Urothelium cell line (cell line): ENCODE results near the gene SLC39A3.

Source experiments
- DNase-seq: peaks from one replicate; pipeline ENCODE4 v3.0.0; 2011; ENCODE audit warnings: low spot score, mixed read lengths
- FAIRE-seq: peaks from 2 replicates; lab custom pipeline; 2011; peaks lifted over from hg19 to GRCh38; lab: Jason Lieb, UNC

SLC39A3 gene

DNA sequence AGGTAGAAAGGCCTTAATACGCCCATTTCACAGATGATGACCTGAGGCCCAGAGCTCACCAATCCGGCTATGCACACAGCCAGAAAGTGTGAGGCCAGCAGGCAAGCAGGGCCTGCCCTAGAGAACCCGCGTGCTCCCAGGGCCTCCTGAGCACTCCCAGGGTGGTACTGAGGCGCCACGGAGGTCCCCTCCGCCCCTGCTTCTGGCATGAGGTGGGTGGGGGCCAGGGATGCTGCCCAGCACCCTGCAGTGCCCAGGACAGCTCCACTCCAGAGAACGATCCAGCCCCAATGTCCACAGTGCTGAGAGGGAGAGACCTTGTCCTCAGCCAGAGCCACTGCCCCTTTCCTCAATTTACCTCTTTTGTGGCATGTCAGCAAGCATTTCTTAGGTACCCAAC, 29.4 kb upstream of the SLC39A3 start:
- FAIRE-seq (no peak), DNase-seq (no peak)

DNA sequence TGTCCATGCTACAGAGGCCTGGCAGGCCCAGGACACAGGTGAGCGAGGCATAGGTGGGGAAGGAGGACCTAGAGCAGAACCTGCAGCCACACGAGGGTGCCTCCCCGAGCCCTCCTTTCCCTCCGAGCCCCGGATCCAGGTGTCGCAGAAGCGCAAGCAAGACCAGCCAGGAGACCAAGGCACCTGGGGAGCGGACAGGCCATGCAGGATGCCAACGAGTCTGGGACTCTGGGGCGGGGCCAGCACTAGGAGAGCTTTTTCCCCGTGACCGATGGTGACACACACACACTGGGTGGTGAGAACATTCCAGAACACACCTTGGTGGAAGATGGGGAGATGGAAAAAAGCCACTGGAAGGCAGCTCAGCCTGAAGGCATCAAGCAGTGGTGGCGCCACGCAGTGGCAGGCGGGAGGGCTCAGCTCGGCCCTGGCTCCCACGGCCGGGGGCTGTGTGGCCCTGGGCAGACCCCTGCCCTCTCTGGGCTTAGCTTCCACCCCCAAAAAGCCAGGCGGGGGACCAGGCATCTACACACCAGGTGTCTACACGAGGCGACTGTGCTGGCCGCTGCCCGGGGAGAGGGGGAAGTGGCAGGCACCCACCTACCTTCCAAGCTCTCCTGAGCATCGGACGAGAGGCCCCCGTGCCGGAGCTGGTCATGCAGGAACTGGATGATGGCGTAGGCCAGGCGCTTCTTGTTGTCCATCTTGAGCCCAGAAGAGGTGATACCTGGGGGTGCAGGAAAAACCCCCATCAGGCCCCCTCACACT, 28.7 kb upstream of the SLC39A3 start:
- FAIRE-seq (no peak), DNase-seq (no peak)

DNA sequence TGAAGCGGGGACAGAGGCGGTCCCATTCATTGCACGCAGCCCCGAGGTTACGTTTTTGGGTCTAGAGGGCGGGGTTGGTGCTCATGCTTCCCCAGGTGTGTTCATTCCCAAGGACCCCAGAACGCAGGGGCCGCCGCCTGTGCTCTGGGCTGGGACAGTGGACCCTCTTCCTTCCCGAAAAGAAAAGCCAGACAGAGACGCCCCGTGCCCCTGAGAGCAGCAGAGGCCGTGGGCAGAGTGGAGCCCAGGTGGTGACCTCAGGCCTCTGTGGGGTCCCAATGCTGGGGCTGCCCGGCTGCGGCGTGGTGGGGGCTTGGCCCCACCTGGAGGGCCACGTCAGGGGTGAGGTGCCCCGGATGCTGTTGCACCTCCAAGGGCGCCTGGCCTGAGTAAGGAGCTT, 27.9 kb upstream of the SLC39A3 start:
- FAIRE-seq (no peak), DNase-seq (no peak)

DNA sequence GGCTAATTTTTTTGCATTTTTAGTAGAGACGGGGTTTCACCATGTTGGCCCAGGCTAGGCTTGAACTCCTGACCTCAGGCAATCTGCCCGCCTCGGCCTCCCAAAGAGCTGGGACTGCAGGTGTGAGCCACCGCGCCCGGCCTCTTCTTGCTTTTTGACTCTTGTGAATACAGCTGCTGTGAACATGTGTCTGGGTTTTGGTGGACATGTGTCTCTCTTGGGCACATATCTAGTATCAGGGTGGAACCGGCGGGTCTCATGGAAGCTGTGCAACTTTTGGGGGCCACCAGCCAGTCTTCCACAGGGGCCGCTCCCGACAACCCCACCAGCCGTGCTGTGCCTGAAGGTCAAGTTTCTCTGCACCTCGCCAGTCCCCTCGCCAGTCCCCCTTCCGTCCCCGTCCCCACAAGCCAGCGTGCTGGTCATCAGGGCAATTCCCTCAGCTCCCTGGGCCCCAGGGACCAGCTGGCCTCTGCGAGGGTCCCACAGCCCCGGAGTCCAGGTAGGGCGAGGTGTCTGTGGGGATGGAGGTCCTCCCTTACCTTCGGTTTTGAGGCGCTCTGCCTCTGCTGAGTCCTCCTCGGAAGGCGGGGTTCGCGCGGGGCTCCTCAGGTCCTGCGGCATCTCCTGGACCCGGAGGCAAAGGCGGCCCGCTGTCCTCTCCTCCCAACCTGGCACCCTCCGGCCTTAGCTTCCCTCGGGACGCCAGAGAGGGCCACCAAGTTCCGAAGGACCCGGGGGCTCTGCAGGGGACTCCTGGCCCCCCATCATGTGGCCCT, 27.0 kb upstream of the SLC39A3 start:
- DNase-seq, result no peak
- no peak for FAIRE-seq

DNA sequence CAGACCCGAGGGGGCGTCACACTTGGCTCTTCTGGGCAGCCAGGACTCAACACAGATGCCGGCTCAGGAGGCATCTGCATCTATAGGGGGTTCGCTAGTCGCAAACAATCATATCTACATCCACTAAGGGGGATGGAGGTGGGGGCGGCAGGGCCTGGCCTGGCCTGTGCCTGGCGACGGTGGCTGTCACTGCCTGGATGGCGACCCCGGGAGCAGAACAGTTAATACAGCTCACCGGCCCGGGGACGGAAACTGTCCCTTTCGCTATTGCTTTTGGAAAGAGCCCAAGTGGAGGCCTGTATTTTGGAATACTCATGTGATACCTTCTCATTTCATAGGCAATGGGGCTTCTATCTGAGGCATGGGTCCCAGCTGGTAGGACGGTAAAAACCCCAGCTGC, 25.6 kb upstream of the SLC39A3 start:
- FAIRE-seq (no peak), DNase-seq (no peak)

DNA sequence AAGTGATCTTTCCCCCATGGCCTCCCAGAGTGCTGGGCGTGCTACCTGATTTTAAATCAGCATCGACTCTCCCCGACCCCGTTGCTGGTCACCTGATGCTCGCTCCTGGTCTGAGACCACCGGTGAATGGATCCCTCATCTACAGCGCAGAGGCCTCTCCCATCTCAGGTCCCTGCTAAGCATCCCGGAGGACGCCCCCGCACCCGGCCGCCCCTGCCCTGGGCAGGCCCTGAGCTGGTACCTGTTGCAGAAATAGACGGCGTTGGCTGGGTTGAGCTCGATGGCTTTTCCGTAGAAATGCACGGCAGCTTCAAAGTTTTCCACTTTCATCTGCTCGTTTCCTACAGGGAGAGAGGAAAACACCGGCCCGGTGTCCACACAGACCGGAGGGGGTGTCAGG, 25.1 kb upstream of the SLC39A3 start:
- DNase-seq, result no peak
- no peak for FAIRE-seq

DNA sequence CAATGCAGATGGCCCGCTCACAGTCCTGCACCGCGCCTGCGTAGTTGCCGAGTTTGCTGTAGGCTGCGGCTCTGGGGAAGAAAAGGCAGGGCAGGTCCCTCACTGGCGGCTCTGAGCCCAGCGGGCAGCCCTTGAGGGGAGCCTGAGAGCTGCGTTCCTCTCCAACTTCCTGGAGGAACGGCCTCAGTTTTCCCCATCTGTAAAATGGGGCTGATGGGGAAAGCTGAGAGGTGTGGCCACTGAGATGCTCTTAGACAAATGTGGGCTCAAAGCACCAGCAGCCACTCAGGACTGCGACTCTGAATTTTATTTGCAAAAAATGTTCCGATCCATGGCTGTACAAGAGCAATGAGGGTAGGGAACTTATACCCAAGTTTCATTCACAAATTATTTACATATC, 23.9 kb upstream of the SLC39A3 start:
- FAIRE-seq, result no peak
- no peak for DNase-seq

DNA sequence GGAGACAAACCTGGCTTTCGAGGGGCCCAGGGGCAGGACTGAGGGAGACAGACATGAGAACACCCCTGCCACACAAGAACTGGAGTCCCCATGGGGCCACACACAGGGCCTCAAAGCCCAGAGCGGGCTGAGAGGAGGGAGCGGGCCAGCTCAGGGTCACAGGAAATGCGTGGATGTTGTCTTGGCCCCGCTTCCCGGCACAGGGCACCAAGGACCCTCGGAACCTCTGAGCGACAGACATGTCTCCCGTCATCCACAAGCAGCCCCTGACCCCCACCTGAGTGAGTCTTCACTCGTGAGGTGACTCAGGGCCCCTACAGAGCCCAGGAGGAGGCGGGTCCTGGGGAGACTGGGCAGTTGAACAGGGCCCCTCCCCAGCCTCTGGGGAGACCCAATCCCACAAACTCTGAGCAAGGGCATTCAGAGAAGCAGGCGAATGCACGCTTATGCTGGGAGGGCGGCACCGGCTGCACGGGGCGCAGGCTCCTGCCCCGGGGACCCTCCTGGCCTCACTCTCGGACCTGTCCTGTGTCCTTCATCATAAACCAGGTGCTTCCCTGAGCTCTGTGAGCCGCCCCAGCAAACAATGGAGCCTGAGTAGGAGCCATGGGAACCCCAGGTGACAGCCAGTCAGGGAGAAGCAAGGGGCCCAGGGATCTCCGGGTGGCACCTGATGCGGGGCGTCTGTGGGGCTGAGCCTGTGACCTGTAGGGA, 23.1 kb upstream of the SLC39A3 start:
- DNase-seq (no peak), FAIRE-seq (no peak)

DNA sequence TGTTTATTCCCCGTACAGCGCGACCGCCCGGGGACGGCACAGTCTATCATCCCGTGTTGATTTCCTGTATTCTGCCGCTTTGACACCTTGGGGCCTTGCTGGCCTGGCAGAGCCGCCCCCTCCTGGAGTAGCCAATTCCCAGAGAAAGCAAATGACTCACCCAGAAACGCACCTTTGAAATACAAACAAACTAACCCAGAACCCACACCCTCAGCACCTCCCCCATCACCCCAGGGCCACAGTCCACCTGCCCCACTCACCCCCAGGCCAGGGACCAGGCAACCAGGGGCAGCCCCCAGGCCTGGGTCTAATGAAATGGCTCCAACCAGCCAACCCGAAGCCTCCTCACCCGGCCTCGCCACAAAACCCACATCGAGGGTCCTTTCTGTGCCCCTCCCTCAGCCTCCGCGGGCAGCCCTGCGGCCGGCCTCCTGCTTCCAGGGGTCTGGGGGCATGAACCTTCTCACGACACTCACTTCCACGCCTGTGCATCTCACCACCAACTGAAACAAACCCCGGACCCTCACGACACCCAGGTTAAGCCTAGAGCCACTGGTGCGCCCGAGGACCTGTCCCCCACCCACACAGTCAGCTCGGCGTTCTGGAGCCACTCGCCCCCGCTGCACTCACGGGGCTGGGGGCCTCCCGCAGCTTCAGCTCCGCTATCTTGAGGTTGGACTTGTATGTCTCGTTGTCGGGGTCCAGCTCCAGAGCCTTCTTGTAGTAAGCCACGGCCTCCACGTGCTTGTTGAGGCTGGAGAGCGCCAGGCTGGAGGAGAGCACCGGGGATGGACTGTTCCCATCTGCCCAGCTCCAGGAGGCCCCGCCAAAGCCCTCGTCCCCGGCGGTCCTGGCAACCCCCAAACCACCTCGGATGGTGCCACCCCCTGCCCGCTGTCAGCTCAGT, 22.3 kb upstream of the SLC39A3 start:
- no peak for FAIRE-seq

DNA sequence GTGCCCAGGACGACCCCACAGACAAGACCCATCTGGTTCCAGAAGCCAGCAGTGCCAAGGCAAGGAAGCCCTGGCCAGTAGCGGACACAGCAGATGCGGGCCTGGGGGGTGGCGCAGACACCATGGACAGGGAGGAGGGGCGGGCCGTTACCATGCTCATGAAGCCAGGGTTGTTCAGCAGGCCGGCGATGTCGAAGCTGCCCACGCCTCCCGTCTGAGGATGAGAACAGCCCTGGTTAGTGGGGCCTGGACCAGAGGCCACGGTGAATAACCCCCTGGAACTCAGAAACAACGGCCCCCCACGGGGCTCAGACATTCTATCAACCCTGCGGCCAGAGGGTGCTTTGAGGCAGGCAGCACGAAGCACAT, 21.5 kb upstream of the SLC39A3 start:
- no peak for FAIRE-seq
- no peak for DNase-seq

More for the DNA sequence above, 22.3 kb upstream of the SLC39A3 start:
- no peak for DNase-seq

DNA sequence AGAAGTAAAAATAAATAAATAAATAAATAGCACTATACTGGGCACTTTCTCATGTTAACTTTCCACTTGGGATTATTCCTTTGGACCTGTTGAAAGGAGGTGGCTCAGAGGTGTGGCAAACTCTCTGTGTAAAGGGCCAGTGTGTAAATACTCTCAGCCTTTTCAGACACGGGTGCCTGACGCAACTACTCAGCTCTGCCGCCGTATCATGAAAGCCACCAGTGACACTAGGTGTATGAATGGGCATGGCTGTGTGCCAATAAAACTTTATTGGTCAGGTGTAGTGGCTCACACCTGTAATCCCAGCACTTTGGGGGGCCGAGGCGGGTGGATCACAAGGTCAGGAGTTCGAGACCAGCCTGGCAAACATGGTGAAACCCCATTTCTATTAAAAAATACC, 20.1 kb upstream of the SLC39A3 start:
- DNase-seq (no peak), FAIRE-seq (no peak)

DNA sequence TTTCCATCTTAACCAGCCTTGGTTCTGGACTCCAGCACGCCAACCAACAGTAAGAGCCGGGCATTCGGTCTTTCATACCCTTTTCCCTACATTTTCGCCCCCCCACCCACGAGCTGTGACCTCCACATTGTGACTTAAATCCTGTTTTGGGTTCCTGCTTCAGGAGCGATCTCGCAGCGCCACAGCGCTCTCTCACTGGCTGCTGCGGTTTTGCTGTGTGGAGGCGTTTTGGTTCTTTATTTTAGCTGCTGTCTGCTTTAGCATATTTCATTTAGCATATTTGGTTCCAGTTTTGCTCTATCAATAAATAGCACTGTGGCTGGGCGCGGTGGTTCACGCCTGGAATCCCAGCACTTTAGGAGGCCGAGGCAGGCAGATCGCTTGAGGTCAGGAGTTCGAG, 19.5 kb upstream of the SLC39A3 start:
- no peak for FAIRE-seq
- DNase-seq, result no peak

DNA sequence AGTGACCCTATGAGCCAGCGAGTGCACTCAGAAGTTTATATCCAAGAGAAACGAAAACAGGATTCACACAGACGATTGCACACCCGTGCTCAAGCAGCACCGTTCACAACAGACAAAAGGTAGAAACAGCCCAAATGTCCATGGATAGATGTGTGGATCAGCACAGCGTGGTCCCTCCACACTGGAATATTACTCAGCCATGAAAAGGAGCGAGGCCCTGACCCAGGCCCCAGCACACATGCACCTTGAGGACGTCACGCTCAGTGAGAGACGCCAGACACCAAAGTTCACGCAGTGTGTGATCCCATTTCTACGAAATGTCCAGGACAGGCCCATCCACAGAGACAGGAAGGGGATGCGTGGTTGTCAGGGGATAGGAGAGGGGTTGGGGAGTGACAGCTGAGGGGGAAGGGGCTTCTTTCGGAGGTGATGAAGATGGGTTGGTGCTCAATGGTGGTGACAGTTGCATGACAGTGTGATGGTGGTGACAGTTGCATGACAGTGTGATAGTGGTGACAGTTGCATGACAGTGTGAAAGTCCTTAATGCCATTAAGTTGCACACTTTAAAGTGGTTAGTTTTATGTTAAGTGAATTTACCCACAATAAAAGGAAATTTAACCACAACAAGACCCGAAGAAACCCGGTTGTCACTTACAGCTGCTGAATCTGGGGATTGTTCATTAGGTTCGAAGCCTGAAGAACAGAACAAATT, 18.9 kb upstream of the SLC39A3 start:
- FAIRE-seq, result no peak

DNA sequence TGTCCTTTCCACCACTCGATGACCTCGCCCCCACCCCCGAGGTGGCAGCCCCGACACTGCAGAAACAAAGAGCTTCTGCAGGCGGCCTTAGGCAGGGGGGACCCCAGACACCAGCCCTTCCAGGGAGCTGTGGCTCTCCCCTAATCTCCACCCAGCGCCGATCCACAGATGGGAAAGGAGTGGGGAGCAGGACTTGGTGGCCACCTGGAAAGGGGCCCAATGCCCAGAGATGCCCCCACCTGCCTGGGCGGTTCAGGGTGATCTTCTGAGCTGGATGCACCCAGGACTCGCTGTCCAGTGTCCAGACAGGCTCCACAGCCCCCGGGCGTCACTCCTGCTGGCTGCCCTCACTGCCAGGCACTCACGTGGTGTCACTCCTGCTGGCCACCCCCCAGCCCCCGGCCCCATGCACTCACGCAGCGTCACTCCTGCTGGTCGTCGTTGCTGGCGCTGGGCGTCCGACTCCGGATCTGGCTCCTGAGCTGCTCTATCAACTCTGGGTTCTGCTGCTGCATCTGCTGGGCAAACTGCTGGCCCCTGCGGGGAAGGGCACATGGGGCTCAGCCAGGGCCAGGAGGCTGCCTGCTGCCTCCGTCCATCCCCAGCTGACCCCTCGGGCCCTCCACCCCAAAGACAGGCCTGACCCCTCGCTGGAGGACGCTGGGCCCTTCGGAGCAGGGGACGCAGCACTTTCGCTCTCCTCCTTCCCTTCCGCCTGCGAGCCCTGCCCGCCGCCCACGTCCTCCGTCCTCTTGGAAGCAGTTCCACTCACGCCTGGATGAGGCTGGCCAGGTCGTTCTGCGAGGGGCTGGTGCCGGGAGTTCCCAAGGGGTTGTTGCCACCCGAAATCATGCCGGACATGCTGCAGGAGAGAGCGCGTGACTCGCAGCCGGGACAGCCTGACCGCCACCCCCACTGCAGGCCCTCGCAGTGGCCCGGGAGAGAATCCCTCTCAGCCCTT, 17.4 kb upstream of the SLC39A3 start:
- FAIRE-seq (no peak), DNase-seq (no peak)

More for the DNA sequence above, 18.9 kb upstream of the SLC39A3 start:
- DNase-seq, result no peak

DNA sequence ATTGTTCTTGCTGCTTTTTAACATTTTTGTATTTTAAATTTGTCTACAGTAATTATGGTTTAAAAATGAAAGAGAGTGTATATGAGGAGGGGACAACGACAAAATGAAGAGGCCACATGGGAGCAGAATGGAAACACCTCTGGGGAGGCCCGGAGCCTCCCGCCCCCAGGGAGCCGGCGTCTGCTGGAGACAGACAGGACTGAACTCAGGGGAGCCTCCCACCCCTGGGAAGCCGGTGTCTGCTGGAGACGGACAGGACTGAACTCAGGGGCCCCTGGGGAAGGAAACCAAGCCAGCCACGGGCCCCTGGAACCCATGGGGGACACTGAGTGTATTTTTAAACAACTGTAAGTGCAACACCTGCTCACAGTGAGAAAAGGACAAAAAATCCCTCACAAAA, 16.7 kb upstream of the SLC39A3 start:
- DNase-seq, result no peak
- no peak for FAIRE-seq

DNA sequence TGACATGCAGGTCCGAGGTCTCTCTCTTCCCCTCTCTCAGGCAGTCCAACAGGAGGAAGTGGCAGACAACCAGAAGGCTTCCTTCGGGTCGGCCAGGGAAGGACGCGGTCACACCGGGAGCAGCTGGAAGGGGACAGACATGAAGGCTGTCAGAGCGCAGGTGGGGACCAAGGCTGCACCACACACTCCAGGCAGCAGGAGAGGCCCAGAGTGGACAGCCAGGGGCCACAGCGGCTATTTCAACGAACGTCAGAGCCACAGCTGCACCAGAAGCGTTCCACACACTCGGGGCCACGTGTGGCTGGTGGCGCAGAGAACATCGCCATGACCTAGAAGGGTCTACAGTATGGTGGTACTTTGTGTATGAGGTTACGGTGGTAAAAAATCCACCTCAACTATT, 16.0 kb upstream of the SLC39A3 start:
- FAIRE-seq (no peak), DNase-seq (no peak)

DNA sequence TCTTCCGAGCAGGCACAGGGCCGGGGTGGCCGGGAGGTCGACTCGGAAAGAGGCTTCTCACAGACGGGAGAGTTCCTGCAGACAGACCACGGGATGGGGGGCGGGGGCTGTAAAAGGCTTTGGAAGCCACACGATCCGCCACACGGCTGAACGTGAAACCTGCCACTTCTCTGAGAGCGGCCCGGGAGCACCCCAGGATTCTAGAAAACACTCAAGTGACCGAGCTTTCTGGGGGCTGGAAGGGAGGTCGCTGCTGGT, 15.6 kb upstream of the SLC39A3 start:
- no peak for FAIRE-seq
- no peak for DNase-seq

DNA sequence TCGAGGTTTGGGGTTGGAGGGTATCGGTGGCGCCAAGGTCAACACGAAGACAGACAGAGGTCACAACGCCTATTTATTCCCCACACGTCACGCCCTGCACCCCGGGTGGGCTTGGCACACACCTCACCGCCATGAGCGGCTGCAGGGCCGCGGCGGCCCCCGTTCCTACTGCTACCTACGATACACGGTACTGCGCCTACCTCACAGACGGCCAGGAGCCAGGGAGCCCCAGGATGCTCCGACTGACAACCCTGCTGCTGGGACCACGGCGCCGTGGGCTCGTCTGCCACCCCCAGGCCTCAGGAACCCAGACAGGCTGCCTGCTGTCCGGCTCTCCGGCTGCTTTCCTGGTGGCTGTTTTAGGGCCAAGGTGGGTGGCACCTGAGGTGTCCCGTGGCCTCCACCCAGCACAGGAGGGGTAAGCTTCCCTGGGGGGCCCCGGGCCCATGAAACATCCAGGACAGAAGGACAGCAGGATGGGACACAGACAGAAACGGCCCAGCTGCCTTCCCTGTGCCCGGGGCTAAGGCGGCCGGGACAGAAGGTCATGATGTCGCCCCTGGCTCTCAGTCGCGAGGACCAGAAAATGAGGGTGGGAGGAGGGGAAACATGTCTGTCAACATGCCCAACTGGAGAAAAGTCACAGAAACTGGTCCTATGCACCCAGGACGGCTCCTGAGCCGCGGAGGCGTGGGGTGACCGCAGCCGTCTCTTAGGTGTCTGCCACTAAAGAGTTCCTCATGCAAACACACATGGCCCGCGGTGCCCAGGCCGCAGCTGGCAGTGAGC, 15.0 kb upstream of the SLC39A3 start:
- no peak for DNase-seq
- FAIRE-seq, result no peak

DNA sequence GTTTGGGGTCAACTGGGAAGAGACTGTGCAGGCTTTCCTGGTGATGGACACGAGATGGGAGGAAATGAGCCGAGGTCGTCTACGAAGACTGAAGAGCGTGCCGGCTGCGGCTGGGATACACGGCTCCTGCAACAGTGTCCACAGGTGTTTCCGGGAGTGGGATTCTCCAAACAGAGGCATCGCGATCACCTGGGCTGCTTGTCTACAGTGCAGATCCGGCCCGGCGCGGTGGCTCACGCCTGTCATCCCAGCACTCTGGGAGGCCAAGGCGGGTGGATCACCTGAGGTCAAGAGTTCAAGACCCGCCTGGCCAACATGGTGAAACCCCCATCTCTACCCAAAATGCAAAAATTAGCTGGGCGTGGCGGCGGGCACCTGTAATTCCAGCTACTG, 11.6 kb upstream of the SLC39A3 start:
- no peak for FAIRE-seq
- no peak for DNase-seq
